Mucosa of descending colon (tissue), 3 donors: ENCODE measurements around the gene ZNF343. TPM values are rescaled to one million over a fixed set of nuclear protein-coding genes. Genes with fewer than 3 reads are reported as not detected.

Experiments used
- ATAC-seq: fragments of 200-7000 bp; cut with Tn5 transposase; one replicate; pipeline ENCODE4 v1.9.1; 2020; ENCODE audit warnings: mild to moderate bottlenecking, moderate library complexity
- DNase-seq, 3 donors: peaks; one replicate each; pipeline ENCODE4 v3.0.0-alpha.2; 2020
- H3K36me3 ChIP-seq: fragments of 200-600 bp; one replicate; pipeline ENCODE4 v1.8.0; 2021; ENCODE audit warnings: low read depth, mild to moderate bottlenecking
- H3K4me1 ChIP-seq: fragments of 200-600 bp; one replicate; pipeline ENCODE4 v1.8.0; 2021; ENCODE audit warnings: low read depth, mild to moderate bottlenecking
- H3K4me3 ChIP-seq: fragments of 200-600 bp; one replicate; pipeline ENCODE4 v1.8.0; 2021; ENCODE audit warnings: mild to moderate bottlenecking
- H3K9me3 ChIP-seq: fragments of 200-600 bp; one replicate; pipeline ENCODE4 v1.8.0; 2021; ENCODE audit warnings: mild to moderate bottlenecking
- CTCF ChIP-seq: fragments of 200-600 bp; IDR thresholded peaks from one replicate; pipeline ENCODE4 v1.8.0; 2022; ENCODE audit warnings: antibody characterized with exemption, mild to moderate bottlenecking
- intact Hi-C, 2 donors: fragments of 100-400 bp; cut with DNase I in 1 of 2; cut with micrococcal nuclease in 1 of 2; formaldehyde crosslinking; loops; one replicate each; pipeline versions ENCODE4 v1.11.0 to v1.11.1; 2022; cut with DNase I, micrococcal nuclease
- total RNA-seq, 3 donors: library from RNA; stranded (reverse); fragmentation: NEBNext Ultra II Directional in 2 of 3; extraction: Animal tissue kit (Norgen Biotek cat#: 25700) in 2 of 3; gene quantifications; one replicate each; pipeline versions ENCODE4 v1.2.1 to v1.2.4, GENCODE V29; 2021 to 2023
- donor health status: DM: no; HTN: no; CAD: no; lungs with moderate emphysema.
- donor health status: DM: no; HTN: no; CAD: no.
- donor health status: DM: no; HTN: yes; CAD: no.

Gene ZNF343
- total RNA-seq, 3 donors from 2014 or later: 6.9 to 12.1 (median 9.8) TPM

GRCh38 chr20:2541940-2542339, 33.2 kb upstream of the ZNF343 start:
- Histone ChIP-seq H3K4me1 (no peaks in the 10 kb centered on the region), H3K4me3 (no peak overlapping the region), H3K9me3 (no peaks in the 10 kb centered on the region), H3K36me3 (no peaks in the 10 kb centered on the region)
- ATAC-seq (no peak), DNase-seq (no peak)
- intact Hi-C loops: no loop called here
- no peak for TF ChIP-seq CTCF

- H3K4me3 ChIP-seq: no peak overlapping the region
- no peaks in the 10 kb centered on the region for H3K9me3 ChIP-seq
- DNase-seq: no peak
- H3K36me3 ChIP-seq: no peaks in the 10 kb centered on the region
- ATAC-seq: no peak
- intact Hi-C loops: no loop called here
- no peak for TF ChIP-seq CTCF
- no peaks in the 10 kb centered on the region for H3K4me1 ChIP-seq
Observed at GRCh38 chr20:2538931-2539720, 30.4 kb upstream of the ZNF343 start.

- intact Hi-C loops: no loop called here
- no peaks in the 10 kb centered on the region for H3K9me3 ChIP-seq
- DNase-seq (no peak), ATAC-seq (no peak)
- H3K36me3 ChIP-seq: no peaks in the 10 kb centered on the region
- H3K4me1 ChIP-seq: no peaks in the 10 kb centered on the region
- no peak for TF ChIP-seq CTCF
- H3K4me3 ChIP-seq: no peak overlapping the region
Observed at GRCh38 chr20:2538356-2538755, 29.6 kb upstream of the ZNF343 start.

GRCh38 chr20:2537101-2537500, 28.4 kb upstream of the ZNF343 start:
- no peak for TF ChIP-seq CTCF
- ATAC-seq (no peak), DNase-seq (no peak)
- H3K9me3 ChIP-seq: no peaks in the 10 kb centered on the region
- intact Hi-C loops: no loop called here
- no peak overlapping the region for H3K4me3 ChIP-seq
- no peaks in the 10 kb centered on the region for H3K36me3 ChIP-seq
- no peaks in the 10 kb centered on the region for H3K4me1 ChIP-seq

GRCh38 chr20:2536560-2536986, 27.9 kb upstream of the ZNF343 start, which contains the start of gene TMC2:
Gene TMC2, plus strand, starts transcription at chr20:2536573. Its CDS starts 49 bp downstream, at chr20:2536622.
- no peaks in the 10 kb centered on the region for H3K4me1 ChIP-seq
- no peak for ATAC-seq
- intact Hi-C loops: no loop called here

More at GRCh38 chr20:2536560-2536986, 27.9 kb upstream of the ZNF343 start, which contains the start of gene TMC2:
- no peaks in the 10 kb centered on the region for H3K9me3 ChIP-seq
- no peaks in the 10 kb centered on the region for H3K36me3 ChIP-seq
- DNase-seq: no peak
- TF ChIP-seq CTCF: no peak
- H3K4me3 ChIP-seq: no peak within 1 kb of the TSS
